Progenitor cell of endocrine pancreas (in vitro differentiated cells): ENCODE measurements around the gene ATP6V0C. TPM values are rescaled to one million over a fixed set of nuclear protein-coding genes. Genes with fewer than 3 reads are reported as not detected.
"Not testable (repeated sequence)": the region's sequence is repeated elsewhere in the genome, so short reads cannot be mapped to it uniquely, and the experiment has no call there.

ENCODE experiments used
- DNase-seq: peaks from one replicate; pipeline ENCODE4 v3.0.0; 2021; ENCODE audit warnings: low spot score; ENCODE audit not compliant: unreplicated experiment
- H3K27ac Mint-ChIP-seq: 2 replicates; pipeline ENCODE4 v1.8.0; 2021; ENCODE audit warnings: mild to moderate bottlenecking, moderate library complexity, mixed read lengths
- H3K27me3 Mint-ChIP-seq: 2 replicates; pipeline ENCODE4 v1.8.0; 2021; ENCODE audit warnings: mixed read lengths
- H3K36me3 Mint-ChIP-seq: 2 replicates; pipeline ENCODE4 v1.8.0; 2022; ENCODE audit warnings: mixed read lengths; ENCODE audit not compliant: insufficient read depth
- H3K4me1 Mint-ChIP-seq: 2 replicates; pipeline ENCODE4 v1.8.0; 2021; ENCODE audit warnings: low read depth, mixed read lengths
- H3K4me3 Mint-ChIP-seq: 2 replicates; pipeline ENCODE4 v1.8.0; 2021; ENCODE audit warnings: low read depth, mild to moderate bottlenecking, moderate library complexity, mixed read lengths
- H3K9me3 Mint-ChIP-seq: 2 replicates; pipeline ENCODE4 v1.8.0; 2021; ENCODE audit warnings: low read depth, mixed read lengths
- CTCF ChIP-seq: fragments of 200-600 bp; sonication (generic); IDR thresholded peaks from one replicate; pipeline ENCODE4 v1.5.0; 2021; ENCODE audit warnings: antibody characterized with exemption, mild to moderate bottlenecking; ENCODE audit not compliant: unreplicated experiment
- total RNA-seq: library from RNA; stranded (reverse); gene quantifications from 2 replicates; pipeline ENCODE4 v1.2.1, GENCODE V29; 2021

ATP6V0C gene
- total RNA-seq, 1 donor from 2014 or later: 169 TPM

GRCh38 chr16:2533912-2534311 is 20.2 kb downstream of the ATP6V0C start:
- Mint-ChIP-seq H3K27me3 (no peaks in the 10 kb centered on the region), H3K4me3 (peak overlapping the region; percentile 62), H3K4me1 (peaks cover 5% of the 10 kb centered on the region), H3K36me3 (peaks cover 2% of the 10 kb centered on the region), H3K27ac (peak overlapping the region; percentile 90), H3K9me3 (no peaks in the 10 kb centered on the region)
- no peak for DNase-seq
- no peak for TF ChIP-seq CTCF

- H3K27me3 Mint-ChIP-seq, H3K36me3 Mint-ChIP-seq, H3K9me3 Mint-ChIP-seq, DNase-seq, H3K4me1 Mint-ChIP-seq: not testable (repeated sequence)
- Mint-ChIP-seq H3K4me3 (peak overlapping the region; percentile 62), H3K27ac (peak overlapping the region; percentile 90)
Observed at GRCh38 chr16:2534335-2534734, 20.6 kb downstream of the ATP6V0C start.

- Mint-ChIP-seq H3K27ac (no peak overlapping the region), H3K4me1 (peaks cover 10% of the 10 kb centered on the region), H3K4me3 (no peak overlapping the region), H3K36me3 (no peaks in the 10 kb centered on the region), H3K27me3 (no peaks in the 10 kb centered on the region), H3K9me3 (no peaks in the 10 kb centered on the region)
- TF ChIP-seq CTCF: no peak
- no peak for DNase-seq
Observed at GRCh38 chr16:2535625-2536013, 21.9 kb downstream of the ATP6V0C start.

GRCh38 chr16:2537451-2538379 is 24.0 kb downstream of the ATP6V0C start, which contains the start of gene PDPK1:
TSS of gene PDPK1 (plus strand) at chr16:2538021. CDS start at chr16:2538113, 92 bp downstream.
- no peaks in the 10 kb centered on the region for H3K36me3 Mint-ChIP-seq
- no peaks in the 10 kb centered on the region for H3K27me3 Mint-ChIP-seq
- peak; percentile 90 for DNase-seq
- H3K4me3 Mint-ChIP-seq: peak within 1 kb of the TSS; percentile 75
- peak within 1 kb of the TSS; percentile 80 for H3K27ac Mint-ChIP-seq
- TF ChIP-seq CTCF: no peak
- H3K4me1 Mint-ChIP-seq: peaks cover 11% of the 10 kb centered on the region
- no peaks in the 10 kb centered on the region for H3K9me3 Mint-ChIP-seq

DNA sequence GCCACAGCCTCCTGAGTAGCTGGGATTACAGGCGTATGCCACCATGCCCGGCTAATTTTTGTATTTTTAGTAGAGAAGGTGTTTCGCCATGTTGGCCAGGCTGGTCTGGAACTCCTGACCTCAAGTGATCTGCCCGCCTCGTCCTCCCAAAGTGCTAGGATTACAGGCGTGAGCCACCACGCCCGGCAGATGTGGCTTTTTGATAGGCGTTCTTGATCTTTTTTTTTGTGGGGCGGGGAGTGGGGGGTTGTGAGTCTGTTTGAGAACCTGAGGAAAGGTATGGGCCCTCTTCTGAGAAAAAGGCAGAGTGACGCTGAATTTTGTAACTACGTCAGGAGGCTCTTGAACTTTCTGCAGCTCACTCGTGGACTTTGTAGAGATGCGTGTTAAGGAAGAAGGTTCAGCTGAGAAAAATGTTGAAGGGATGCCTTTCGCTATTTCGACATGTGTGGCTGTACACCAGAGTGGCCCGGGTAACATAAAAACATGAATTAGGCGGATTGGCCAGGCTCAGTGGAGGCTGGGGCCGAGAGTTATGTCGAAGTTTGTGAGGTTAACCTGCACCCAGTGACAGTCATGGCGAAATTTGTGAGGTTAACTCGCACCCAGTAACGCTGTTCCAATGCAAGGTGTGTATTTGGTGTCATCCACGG is 25.6 kb downstream of the ATP6V0C start:
- H3K9me3 Mint-ChIP-seq, H3K4me1 Mint-ChIP-seq, H3K27me3 Mint-ChIP-seq, DNase-seq, H3K36me3 Mint-ChIP-seq: not testable (repeated sequence)
- Mint-ChIP-seq H3K27ac (peak overlapping the region; percentile 79), H3K4me3 (peak overlapping the region; percentile 71)

GRCh38 chr16:2539845-2540458 is 26.2 kb downstream of the ATP6V0C start:
- H3K4me1 Mint-ChIP-seq, H3K27ac Mint-ChIP-seq, H3K27me3 Mint-ChIP-seq, DNase-seq, H3K36me3 Mint-ChIP-seq, H3K9me3 Mint-ChIP-seq: not testable (repeated sequence)
- TF ChIP-seq CTCF: peak; percentile 50
- peak overlapping the region; percentile 71 for H3K4me3 Mint-ChIP-seq

DNA sequence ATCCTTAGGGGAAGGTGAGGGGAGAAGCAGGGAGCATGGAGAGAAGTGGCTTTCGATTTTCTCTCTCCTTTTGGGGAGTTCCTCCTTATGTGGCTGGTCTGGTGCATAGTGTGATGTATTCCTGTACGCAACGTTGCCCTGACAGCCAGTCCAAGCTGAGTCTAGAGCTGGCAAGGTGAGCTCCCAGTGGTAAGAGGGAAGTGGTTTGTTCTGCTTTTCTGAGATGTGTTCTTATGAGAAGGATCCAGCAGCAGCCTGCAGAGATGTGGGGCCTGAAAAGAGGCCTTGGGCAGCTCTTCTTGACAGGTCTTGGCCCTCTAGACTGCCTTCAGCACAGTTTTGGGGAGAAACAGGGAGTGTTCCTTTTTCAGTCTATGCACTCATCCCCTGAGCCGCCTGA is 27.2 kb downstream of the ATP6V0C start:
- H3K27ac Mint-ChIP-seq: peak overlapping the region; percentile 62
- not testable (repeated sequence) for H3K27me3 Mint-ChIP-seq, H3K9me3 Mint-ChIP-seq, DNase-seq, H3K36me3 Mint-ChIP-seq, H3K4me3 Mint-ChIP-seq, H3K4me1 Mint-ChIP-seq

DNA sequence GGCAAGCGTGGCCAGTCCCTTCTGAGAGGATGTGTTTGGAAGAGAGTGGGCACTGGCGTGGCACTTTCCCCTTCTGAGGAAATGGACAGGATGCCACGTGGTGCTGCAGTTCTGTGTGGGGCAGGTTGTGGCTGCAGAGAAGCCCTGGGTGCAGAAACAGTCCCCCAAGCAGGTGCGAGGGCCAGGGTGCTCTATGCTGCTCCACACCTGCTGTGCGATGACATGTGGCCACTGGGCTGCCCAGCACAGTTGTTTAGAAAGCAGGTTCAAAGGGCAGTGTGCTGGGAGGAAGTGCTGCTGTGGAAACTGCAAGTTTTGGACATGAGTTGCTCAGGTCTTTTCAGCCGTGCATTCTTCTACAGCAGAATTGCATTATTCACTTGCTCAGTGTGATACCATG is 27.7 kb downstream of the ATP6V0C start:
- H3K9me3 Mint-ChIP-seq, DNase-seq, H3K27me3 Mint-ChIP-seq, H3K27ac Mint-ChIP-seq, H3K36me3 Mint-ChIP-seq, H3K4me3 Mint-ChIP-seq, H3K4me1 Mint-ChIP-seq: not testable (repeated sequence)

DNA sequence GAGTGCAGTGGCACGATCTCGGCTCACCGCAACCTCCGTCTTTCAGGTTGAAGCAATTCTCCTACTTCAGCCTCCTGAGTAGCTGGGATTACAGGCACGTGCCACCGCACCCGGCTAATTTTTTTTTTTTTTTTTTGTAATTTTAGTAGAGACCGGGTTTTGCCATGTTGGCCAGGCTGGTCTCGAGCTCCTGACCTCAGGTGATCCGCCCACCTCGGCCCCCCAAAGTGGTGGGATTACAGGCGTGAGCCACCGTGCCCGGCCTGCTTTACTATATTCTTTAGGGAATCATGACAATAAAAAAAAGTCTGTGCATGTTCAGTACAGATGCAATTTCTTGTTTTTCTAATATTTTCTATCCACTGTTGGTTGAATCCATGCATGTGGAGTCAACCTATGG is 30.0 kb downstream of the ATP6V0C start:
- not testable (repeated sequence) for H3K4me1 Mint-ChIP-seq, H3K27ac Mint-ChIP-seq, DNase-seq, H3K9me3 Mint-ChIP-seq, H3K36me3 Mint-ChIP-seq, H3K27me3 Mint-ChIP-seq, H3K4me3 Mint-ChIP-seq
